Stimulated activated CD8-positive, alpha-beta memory T cell treated with anti-CD3 and anti-CD28 coated beads, Interleukin-12 subunit alpha, Interleukin-12 subunit beta, amount 100 ng/mL, for 1 hour (primary cell): Measurements from ENCODE around the gene NKAP.
A peak's percentile ranks its signal among the peaks of the same experiment; 100 is the strongest.
"Not testable (repeated sequence)": the region's sequence is repeated elsewhere in the genome, so short reads cannot be mapped to it uniquely, and the experiment has no call there.

Source experiments
- DNase-seq: peaks from one replicate; pipeline ENCODE4 v3.0.0-alpha.2; 2020; ENCODE audit warnings: low read depth

Gene NKAP

DNA sequence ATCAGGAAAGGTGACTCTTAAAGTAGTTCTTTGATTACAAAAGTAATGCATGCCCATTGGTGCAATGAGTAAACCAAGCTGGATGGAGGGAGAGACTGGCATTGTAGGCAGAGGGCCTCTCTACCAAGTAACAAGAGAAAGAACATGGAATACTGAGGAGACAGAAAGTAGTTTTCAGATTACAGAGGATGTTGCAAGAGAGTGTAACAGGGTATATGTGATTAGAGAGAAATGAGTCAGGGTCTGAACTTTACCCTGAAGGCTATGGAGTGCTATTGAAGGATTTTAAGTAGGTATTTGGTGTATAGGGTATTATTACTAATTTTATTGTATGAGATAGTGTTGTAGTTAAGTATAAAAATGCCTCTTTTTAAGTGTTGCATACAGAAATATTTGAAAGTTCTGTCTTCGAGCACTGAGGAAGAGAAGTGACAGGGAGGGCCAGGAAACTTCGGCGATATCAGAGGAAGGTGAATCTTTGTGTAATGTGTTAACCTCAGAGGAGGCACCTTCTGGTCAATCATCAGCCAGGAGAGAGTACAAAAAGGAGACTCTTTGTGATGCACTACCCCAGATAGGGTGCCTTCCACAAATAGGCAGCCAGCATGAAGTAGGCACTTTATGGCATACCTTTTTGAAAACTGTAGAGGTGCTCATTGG lies 8.2 kb downstream of the NKAP start:
- DNase-seq: no peak

DNA sequence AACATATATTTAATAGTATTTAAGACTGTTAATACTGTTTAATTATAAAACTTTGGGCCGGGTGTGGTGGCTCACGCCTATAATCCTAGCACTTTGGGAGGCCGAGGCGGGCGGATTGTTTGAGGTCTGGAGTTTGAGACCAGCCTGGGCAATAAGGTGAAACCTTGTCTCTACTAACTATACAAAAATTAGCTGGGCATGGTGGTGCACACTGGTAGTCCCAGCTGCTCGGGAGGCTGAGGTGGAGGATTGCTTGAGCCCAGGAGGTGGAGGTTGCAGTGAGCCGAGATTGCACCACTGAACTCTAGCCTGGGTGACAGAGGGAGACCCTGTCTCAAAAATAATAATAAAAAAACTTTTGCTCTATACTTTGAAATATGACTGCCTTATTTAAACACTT lies 21.2 kb downstream of the NKAP start:
- not testable (repeated sequence) for DNase-seq

DNA sequence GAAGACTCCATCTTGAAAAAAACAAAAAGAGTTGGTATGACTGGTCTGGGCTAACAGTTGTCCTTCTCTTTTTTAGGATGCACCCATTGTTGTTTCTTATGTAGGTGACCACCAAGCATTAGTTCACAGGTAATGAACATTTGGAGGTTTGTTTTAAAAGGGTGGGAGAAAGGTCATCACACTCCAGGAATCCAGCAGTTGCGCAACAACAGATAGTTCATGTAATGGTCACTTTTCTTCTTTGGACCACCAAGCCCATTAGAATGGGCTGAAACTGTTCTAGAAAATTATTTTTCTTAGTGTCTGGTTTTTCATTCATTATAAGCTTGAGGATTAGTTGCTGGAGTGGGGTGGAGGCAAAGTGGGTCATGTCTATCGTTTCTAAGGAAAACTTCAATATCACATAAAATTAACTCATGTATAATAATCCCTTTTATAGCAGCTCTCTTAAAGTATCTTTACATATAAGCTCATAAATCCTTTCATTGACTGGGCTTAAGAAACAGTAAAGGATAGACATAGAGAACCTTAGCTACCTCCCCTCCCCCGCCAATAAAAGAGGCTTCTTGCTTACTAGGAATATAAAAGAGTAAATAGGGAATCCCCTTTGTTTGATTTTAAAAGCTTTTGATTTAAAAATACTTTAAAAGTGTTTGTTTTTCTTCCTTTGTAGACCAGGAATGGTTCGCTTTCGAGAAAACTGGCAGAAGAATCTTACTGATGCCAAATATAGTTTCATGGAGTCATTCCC lies 23.5 kb downstream of the NKAP start:
- DNase-seq: no peak

DNA sequence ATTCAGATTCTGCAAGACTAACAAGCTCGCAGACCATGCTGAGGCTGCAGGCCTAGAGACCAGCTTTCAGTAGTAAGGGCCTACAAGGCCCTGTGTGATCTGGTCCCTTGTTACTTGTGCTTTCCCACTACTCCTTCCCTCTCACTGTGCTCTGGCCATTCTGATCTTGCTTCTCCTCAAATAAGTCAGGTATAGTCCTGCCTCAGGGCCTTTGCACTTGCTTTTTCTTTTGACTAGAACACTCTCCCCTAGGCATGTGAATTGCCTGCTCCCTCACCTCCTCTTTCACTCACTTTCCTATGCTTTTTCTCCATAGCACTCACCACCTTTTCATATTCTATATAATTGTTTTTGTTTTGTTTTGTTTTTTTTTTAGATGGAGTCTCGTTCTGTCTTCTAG lies 25.7 kb downstream of the NKAP start:
- DNase-seq: no peak

DNA sequence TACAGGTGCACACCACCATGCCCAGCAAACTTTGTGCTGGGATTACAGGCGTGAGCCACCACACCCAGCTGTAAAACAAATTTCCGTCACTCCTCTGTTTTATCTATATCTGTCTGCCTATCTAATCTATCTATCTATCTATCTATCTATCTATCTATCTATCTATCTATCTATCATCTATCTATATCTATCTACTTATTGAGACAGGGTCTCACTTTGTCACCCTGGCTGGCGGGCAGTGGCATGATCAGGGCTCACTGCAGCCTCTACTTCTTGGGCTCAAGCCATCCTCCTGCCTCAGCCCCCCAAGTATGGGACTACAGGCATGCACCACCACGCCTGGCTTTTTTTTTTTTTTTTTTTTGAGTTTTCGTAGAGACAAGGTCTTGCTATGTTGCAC lies 27.2 kb downstream of the NKAP start:
- DNase-seq: no peak

DNA sequence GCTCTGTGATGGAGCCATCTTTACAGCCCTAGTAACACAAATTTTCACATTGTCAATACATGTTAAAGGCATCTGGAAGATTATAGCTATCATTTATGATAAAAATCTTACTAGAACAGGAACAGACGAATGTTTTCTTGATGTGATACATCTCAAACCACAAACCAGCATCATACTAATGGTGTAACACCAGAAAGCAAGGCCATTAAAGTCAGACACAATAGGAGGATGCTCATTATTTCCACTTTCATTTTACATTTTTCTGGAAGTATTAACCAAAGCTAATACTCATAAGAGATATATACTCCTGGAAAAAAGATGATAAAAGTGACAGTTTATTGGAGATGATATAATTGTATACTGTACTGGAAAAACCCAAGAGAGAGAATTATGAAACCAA lies 42.6 kb downstream of the NKAP start:
- DNase-seq: no peak

DNA sequence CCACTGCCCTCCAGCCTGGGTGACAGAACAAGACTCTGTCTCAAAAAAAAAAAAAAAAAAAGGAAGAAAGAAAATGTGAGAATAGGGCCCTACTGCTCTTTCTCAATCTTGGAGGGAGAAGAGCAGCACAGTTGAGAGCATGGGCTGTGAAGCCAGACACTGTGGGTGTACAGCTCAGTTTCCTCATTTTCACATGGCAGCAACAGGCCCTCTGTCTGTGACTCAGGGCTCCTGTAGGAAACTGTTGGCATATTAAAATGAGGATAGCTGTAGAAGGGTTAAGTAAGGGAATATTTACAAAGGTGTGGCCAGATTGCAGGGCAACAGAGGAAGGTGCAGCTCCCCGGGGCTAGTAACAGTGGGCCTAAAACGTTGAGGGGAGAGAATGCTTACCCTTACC lies 44.4 kb downstream of the NKAP start:
- no peak for DNase-seq

DNA sequence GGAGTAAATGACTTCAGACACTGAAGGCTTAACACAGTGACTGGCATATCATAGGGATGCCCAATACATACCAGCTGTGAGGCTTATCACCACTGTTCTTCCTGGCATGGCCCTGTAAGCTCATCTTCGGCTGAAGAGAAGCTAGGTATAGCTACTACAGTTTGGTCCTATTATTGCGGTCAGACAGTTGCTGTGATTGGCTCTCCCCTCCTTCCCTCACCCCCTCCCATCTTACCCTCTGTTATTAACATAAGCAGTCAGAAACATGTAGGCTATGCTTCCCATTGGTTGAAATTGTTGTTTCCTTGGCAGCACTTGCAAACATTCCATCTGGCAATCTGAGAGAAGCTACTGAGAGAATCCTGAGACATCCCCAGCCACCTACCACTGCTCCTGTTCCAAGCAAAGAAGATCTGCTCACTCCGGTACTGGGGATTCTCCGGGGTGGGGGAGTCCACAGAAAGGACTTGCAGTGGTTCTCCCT lies 47.7 kb downstream of the NKAP start, which contains the start of gene AKAP14:
Gene AKAP14 (plus strand): TSS at position 51 of the 484 bp plus-strand sequence. CDS start 7,331 bp downstream, outside the sequence.
- no peak for DNase-seq

DNA sequence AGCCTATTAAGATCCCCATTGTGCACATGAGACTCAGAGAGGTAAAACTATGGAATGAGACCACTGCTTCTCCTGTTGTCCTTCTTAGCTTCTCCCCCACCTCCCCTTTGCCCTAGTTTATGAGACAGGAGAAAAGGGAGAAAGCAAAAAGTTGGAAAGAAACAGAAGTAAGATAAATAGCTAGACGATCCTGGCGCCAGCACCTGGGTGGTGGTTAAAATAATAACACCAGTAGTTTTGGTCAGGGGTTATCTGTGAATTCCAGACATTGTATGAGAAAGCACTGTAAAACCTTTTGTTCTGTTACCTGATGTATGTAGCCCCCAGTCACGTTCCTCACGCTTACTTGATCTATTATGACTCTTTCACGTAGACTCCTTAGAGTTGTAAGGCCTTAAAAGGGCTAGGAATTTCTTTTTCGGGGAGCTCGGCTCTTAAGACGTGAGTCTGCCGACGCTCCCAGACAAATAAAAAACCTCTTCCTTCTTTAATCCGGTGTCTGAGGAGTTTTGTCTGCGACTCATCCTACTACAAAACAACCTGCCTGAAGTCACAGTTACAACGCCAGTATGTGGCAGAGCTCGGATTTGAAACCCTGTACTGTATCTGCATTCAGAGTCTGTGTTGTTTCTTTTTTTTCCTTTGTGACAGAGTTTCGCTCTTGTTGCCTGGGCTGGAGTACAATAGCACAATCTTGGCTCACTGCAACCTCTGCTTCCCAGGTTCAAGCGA lies 51.4 kb downstream of the NKAP start:
- DNase-seq: not testable (repeated sequence)

DNA sequence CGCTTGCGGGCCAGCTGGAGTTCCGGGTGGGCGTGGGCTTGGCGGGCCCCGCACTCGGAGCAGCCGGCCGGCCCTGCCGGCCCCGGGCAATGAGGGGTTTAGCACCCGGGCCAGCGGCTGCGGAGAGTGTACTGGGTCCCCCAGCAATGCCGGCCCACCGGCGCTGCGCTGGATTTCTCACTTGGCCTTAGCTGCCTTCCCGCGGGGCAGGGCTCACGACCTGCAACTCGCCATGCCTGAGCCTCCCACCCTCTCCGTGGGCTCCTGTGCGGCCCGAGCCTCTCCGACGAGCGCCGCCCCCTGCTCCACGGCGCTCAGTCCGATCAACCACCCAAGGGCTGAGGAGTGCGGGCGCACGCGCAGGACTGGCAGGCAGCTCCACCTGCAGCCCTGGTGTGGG lies 52.9 kb downstream of the NKAP start:
- DNase-seq: not testable (repeated sequence)

DNA sequence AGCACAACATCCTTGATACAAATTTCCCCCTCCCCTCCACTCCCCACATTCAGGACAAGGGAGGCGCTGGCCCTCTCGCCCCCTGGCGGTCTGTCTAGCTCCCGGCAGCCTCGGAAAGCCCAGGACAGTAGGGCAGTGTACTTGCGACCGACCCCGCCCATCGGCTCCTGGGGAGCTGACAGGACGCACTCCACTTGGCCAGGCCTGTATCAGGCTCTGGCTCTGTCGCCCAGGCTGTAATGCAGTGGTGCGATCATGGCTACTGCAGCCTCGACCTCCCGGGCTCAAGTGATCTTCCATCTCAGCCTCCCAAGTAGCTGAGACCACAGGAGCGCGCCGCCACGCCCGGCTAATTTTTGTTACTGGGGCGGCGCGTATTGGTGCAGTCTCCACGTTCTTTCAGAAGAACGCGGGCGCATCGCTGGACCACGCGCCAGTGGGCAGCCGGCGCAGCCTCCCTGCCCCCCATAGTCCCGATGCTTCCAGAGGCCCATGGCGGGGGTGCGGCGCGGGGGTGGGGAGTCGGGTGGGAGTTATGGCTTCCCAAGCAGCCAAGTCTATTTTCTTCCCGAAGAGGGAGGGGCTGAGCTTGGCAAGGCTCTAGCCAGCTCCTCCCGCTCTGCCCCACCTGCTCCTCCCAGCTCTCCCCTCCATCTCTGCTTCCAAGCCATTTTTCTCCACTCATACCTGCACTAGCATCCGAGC lies 55.7 kb downstream of the NKAP start:
- DNase-seq: peak; percentile 11

DNA sequence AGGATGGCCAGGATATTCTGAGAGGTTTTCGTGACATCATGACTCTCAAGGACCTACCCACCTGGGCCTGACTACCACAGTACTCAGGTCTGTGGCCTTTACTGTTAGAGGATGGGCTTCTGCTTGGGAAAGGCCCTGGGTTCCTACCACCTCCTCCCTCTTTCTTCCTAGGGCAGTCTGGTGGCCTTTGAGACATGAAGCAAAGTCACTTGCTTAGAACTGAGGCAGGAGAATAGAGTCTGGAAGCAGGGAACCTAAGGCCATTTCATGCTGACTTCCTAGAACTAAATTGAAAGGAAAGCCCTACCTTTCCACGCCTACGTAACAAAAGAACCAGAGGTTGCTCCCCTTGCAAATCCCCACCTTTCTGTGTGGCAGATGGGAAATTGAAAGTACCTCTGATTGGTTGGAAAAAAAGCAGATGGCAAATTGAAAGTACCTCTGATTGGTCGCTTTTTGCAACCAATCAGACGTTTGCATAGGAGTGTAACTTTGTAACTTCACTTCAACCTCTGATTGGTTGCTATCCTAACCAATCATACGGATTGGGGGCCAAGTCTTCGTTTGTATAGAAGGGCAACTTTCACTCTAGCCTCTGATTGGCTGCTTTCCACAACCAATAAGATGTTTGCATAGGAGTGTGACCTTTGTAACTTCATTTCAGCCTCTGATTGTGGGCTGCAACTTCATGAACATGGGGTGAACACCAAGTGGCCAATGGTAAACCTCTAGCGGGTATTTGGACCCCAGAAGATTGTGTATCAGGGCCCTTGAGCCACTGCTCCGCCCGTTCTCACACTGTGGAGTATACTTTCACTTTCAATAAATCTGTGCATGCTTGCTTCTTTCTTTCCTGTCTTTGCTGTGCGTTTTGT lies 57.8 kb downstream of the NKAP start:
- DNase-seq: no peak

DNA sequence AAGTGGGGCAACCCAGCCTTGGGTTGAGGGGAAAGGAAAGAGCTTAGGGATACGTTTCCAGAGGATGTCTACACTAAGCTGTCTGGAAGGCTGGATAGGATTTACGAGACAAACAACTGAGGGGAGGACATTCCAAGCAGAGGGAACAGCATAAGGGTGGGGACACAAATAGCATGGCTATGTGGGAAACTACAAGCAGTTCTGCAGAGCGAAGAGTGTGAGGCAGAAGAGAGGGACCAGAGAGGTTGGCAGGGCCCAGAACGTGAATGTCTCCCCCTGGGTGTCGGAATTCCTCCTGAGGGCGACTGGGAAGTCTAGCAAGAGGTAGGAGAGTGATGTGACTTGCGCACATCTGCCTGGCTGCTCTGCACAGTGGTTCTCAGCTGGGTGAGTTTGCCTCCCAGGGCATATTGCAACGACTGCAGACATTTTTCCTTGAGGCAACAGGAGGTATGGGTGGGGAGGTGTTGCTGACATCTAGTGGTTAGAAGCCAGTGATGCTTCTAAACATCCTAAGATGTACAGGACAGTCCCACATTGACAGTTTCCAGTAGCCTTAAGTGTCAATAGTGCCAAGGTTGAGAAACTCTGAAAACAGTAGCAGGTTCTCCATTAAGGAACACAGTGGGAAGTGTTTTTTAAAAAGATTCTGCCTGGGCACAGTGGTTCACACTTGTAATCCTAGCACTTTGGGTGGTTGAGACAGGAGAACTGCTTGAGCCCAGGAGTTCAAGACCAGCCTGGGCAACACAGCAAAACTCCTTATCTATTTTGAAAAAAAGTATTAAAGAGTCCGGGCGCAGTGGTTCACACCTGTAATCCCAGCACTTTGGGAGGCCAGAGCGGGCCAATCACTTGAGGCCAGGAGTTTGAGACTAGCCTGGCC lies 62.8 kb downstream of the NKAP start:
- DNase-seq: no peak

DNA sequence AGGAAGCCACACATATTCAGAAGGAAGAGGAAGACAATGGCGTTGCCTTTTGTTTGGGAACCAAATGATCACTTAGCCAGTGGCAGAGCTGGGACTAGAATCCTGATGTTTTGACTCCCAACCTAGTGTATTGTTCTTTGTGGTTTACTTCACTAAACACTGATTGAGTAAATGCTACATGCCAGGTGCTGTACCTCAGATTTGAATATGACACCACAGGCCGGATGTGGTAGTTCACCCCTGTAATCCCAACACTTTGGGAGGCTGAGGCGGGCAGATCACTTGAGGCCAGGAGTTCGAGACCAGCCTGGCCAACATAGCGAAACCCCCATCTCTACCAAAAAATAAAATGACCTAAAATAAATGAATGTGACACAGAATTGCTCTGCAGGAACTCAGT lies 63.5 kb downstream of the NKAP start:
- no peak for DNase-seq

DNA sequence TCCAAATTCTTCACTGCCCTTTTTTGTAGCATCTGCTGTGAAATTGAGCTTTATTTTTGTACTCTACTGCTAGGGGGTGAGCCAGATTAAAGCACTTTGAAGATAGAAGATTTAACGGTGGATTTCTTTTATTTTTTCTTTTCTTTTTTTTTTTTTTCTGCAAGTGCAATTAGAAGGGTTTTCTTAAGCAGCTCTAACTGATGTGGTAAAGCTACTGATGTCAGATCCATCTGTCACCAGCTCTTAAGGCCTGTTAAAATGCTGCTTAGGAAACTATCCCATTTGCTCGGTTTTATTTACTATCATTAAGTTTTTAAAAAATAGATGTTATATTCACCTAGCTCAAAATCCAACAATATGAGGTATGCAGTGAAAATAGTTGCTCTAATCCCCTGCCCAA lies 64.8 kb downstream of the NKAP start:
- no peak for DNase-seq

DNA sequence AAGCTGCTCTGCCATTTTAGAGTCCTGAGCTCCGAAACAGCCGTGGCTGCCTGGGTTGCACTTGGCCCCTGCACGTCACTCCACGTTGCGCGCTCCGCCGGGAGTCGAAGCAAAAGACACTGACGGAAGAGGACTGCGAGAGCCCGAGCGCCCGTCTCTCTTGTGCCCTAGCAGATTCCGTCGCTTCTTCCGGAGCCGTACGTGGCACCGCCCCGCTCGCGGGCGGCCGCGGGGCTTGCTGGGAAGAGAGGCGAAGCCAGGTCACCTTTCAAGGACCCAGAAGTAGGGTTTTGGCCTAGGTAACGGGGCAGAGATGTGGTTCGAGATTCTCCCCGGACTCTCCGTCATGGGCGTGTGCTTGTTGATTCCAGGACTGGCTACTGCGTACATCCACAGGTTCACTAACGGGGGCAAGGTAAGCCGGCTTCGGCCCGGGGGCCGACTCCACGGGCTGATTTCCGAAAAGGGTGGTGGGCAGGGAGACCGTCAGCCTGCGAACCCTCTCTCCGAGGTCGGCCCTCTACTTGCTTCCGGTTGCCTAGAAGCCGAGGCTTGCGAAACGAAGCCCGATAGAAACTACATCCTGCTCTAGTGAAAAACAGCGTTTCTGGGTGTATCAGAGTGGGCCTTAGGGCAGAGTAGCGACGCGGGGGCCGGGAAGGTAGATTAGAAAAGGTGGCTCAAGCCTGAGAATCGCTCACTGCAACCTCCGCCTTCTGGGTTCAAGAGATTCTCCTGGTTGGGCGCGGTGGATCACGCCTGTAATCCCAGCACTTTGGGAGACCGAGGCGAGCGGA lies 71.8 kb downstream of the NKAP start, which contains the start of the genes NDUFA1 and RNF113A:
Gene NDUFA1 (plus strand): TSS at position 234 of the 797 bp plus-strand sequence. CDS start 80 bp downstream, at position 314.
Gene RNF113A (minus strand): TSS at position 135 of the 797 bp plus-strand sequence. CDS start 120 bp downstream, at position 15.
- peak; percentile 69 for DNase-seq

DNA sequence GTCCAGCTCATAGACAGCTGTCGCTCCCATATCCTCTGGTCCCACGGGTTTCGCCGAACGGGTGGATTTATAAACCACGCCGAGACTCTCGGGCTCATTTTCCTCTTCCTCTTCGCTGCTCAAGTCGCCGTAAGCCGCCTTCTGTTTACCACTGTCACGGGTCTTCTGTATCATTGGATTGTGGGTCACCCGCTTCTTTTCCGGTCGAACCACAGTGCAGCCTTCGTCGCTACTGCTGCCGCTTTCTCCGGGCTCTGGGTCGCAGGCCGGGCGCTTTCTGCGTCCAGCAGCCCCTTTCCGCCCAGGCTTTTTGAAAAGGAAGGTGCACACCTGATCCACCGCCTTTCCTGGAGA lies 72.3 kb downstream of the NKAP start:
- no peak for DNase-seq
